ENCODE measurements around the gene ZNF740.

GRCh38 chr12:53213348-53213747 lies 32.8 kb downstream of the ZNF740 start:
- TF ChIP-seq GABPA (IDR thresholded peaks at IDR 0.05; ENCODE audit: low read depth) (no peak), TBL1XR1 (IDR thresholded peaks at IDR 0.05; ENCODE audit: low read depth, low read length) (no peak), POLR2A (IDR thresholded peaks at IDR 0.05; ENCODE audit: low read depth, low read length) (no peak), PRDM15 (CRISPR knock-in tag; IDR thresholded peaks at IDR 0.05) (no peak), CHD2 (IDR thresholded peaks at IDR 0.05; ENCODE audit: borderline replicate concordance, low read depth, low read length) (no peak), EP300 (IDR thresholded peaks at IDR 0.05; ENCODE audit: borderline replicate concordance in 1 of 2, control insufficient read depth in 1 of 2, low read depth in 2 of 2, low read length in 2 of 2) (no peak)

Measured in GM12878 (cell line).